ENCODE measurements around the gene ST7. TPM values are rescaled to one million over a fixed set of nuclear protein-coding genes. Genes with fewer than 3 reads are reported as not detected.

Gene ST7
- total RNA-seq, 1 experiment from 2014 or later: 12.9 TPM

- Histone ChIP-seq H3K18ac (ENCODE audit: insufficient read length, low read depth, low read length) (no peak overlapping the region), H3K79me2 (ENCODE audit: insufficient read depth, low read length) (no peaks in the 10 kb centered on the region), H3K56ac (ENCODE audit: insufficient read length, low read depth, low read length) (no peak overlapping the region), H4K91ac (ENCODE audit: insufficient read length, low read depth, low read length) (no peak overlapping the region), H3K9me3 (ENCODE audit: control insufficient read depth, low read depth, low read length) (no peaks in the 10 kb centered on the region), H3K9ac (ENCODE audit: extremely low read depth, insufficient read length, low read length) (no peak overlapping the region), H2BK12ac (ENCODE audit: insufficient read length, low read depth, low read length) (no peak overlapping the region), H2AFZ (ENCODE audit: low read length) (no peak overlapping the region), H3T11ph (ENCODE audit: low read length) (no peak overlapping the region), H2BK120ac (ENCODE audit: low read depth, low read length, poor library complexity, severe bottlenecking) (no peak overlapping the region), H3K79me1 (ENCODE audit: insufficient read depth, low read depth, low read length, poor library complexity, severe bottlenecking) (no peaks in the 10 kb centered on the region), H3K14ac (ENCODE audit: insufficient read depth, low read length) (no peak overlapping the region), H3K27me3 (ENCODE audit: insufficient read depth, low read length) (no peaks in the 10 kb centered on the region), H3K4ac (ENCODE audit: low read depth, low read length) (no peak overlapping the region), H3K4me1 (ENCODE audit: insufficient read depth, low read length) (no peaks in the 10 kb centered on the region), H4K5ac (ENCODE audit: insufficient read length, low read depth, low read length) (no peak overlapping the region), H2AK5ac (ENCODE audit: insufficient read length, low read length) (no peak overlapping the region), H3K23me2 (ENCODE audit: insufficient read length, low read depth, low read length, poor library complexity, severe bottlenecking) (no peaks in the 10 kb centered on the region), H3K27ac (ENCODE audit: insufficient read length, low read depth, low read length) (no peak overlapping the region), H2BK15ac (ENCODE audit: low read depth, low read length) (no peak overlapping the region), H4K8ac (replicated peaks; ENCODE audit: insufficient read length, low read depth, low read length) (no peak overlapping the region), H3K4me2 (ENCODE audit: insufficient read depth, insufficient read length, low read length) (no peak overlapping the region), H3K23ac (ENCODE audit: insufficient read length, low read depth, low read length) (no peak overlapping the region), H2BK5ac (ENCODE audit: insufficient read length, low read length) (no peak overlapping the region), H4K20me1 (ENCODE audit: control insufficient read depth, insufficient read depth, insufficient read length) (no peaks in the 10 kb centered on the region), H2BK20ac (ENCODE audit: low read depth, low read length, poor library complexity, severe bottlenecking) (no peak overlapping the region)
- Mint-ChIP-seq H3K27ac (peak overlapping the region in 1 of 3 experiments; percentile 21; a peak in 3 of 7 replicates), H3K27me3 (ENCODE audit: low read depth) (no peaks in the 10 kb centered on the region), H3K9me3 (no peaks in the 10 kb centered on the region), H3K4me1 (no peaks in the 10 kb centered on the region), H3K4me3 (no peak overlapping the region), H3K36me3 (ENCODE audit: insufficient read depth in 1 of 3, low read depth in 3 of 3) (no peaks in the 10 kb centered on the region)
- DNase-seq: no peak
- TF ChIP-seq CTCF (conservative IDR thresholded peaks at IDR 0.05): no peak
- WGBS (ENCODE audit: extremely low coverage, insufficient read length, low lambda C conversion rate): no CpG with 5 or more reads among the region's 1 CpG
Measured at GRCh38 chr7:117098457-117098856, 145.2 kb downstream of the ST7 start.
